T-cell (primary cell): ENCODE results near the gene ATG5. TPM values are rescaled to one million over a fixed set of nuclear protein-coding genes. Genes with fewer than 3 reads are reported as not detected.

Experiments
- ATAC-seq, 4 experiments: fragments of 200-7000 bp in 3 of 4; fragments of 150-1000 bp in 1 of 4; cut with Tn5 transposase; replicated peaks in 1 of 4; 1 replicate in 3 of 4; 2 replicates in 1 of 4; pipeline ENCODE4 v1.10.0; 2021; ENCODE audit warnings: moderate library complexity in 3 of 4, mild to moderate bottlenecking in 2 of 4, moderate number of reproducible peaks in 1 of 4
- CTCF ChIA-PET, 2 donors: fragments of 300-600 bp; sonication (Branson Sonifier 250); formaldehyde crosslinking; loops; one replicate each; lab custom pipeline; 2022; ENCODE audit warnings: antibody characterized with exemption in 2 of 2; lab: Charles Lee
- POLR2A ChIA-PET, 2 donors: fragments of 300-600 bp; sonication (Branson Sonifier 250); formaldehyde crosslinking; loops; one replicate each; lab custom pipeline; 2022; ENCODE audit warnings: antibody characterized with exemption in 2 of 2; lab: Charles Lee
- DNase-seq, 35 experiments: peaks; one replicate each; pipeline versions ENCODE4 v3.0.0 to v3.0.0-alpha.2; 2013 to 2023
- H3K27ac ChIP-seq: one replicate; pipeline ENCODE4 v1.5.1; 2013; ENCODE audit warnings: low read length
- H3K27me3 ChIP-seq, 2 experiments: replicated peaks in 1 of 2; 1 replicate in 1 of 2; 2 replicates in 1 of 2; pipeline versions ENCODE4 v1.6.1 to v1.7.0; 2013; ENCODE audit warnings: low read length in 1 of 2, mixed read lengths in 1 of 2; ENCODE audit not compliant: control insufficient read depth in 2 of 2, insufficient read depth in 2 of 2; ENCODE audit errors: extremely low read depth in 1 of 2
- H3K36me3 ChIP-seq, 2 donors: 1 replicate in 1 of 2; 2 replicates in 1 of 2; pipeline versions ENCODE4 v1.6.1 to v1.7.0; 2013; ENCODE audit warnings: low read length in 1 of 2; ENCODE audit not compliant: control insufficient read depth in 2 of 2, insufficient read depth in 1 of 2; ENCODE audit errors: extremely low read depth in 1 of 2
- H3K4me1 ChIP-seq, 2 experiments: 1 replicate in 1 of 2; 2 replicates in 1 of 2; pipeline versions ENCODE4 v1.6.1 to v1.7.0; 2013; ENCODE audit warnings: low read length in 2 of 2, mixed read lengths in 1 of 2; ENCODE audit not compliant: insufficient read depth in 2 of 2, control insufficient read depth in 1 of 2; ENCODE audit errors: extremely low read depth in 1 of 2
- H3K4me3 ChIP-seq, 2 donors: 1 replicate in 1 of 2; 2 replicates in 1 of 2; pipeline versions ENCODE4 v1.5.1 to v1.7.0; 2013; ENCODE audit warnings: mild to moderate bottlenecking in 2 of 2, low read length in 1 of 2, moderate library complexity in 1 of 2; ENCODE audit not compliant: control insufficient read depth in 1 of 2; ENCODE audit errors: extremely low read depth in 1 of 2
- H3K9me3 ChIP-seq: 2 replicates; pipeline ENCODE4 v1.7.0; 2013
- H3K27ac Mint-ChIP-seq, 2 donors: one replicate each; pipeline ENCODE4 v1.8.0; 2020 to 2021; ENCODE audit warnings: mild to moderate bottlenecking in 2 of 2, mixed read lengths in 2 of 2
- H3K27me3 Mint-ChIP-seq, 2 donors: one replicate each; pipeline ENCODE4 v1.8.0; 2021 to 2022; ENCODE audit warnings: mixed read lengths in 2 of 2
- H3K36me3 Mint-ChIP-seq: one replicate; pipeline ENCODE4 v1.8.0; 2021; ENCODE audit warnings: mixed read lengths
- H3K4me1 Mint-ChIP-seq, 3 donors: one replicate each; pipeline ENCODE4 v1.8.0; 2020 to 2022; ENCODE audit warnings: mixed read lengths in 3 of 3, mild to moderate bottlenecking in 1 of 3
- H3K4me3 Mint-ChIP-seq, 3 donors: one replicate each; pipeline ENCODE4 v1.8.0; 2020 to 2022; ENCODE audit warnings: mild to moderate bottlenecking in 3 of 3, mixed read lengths in 3 of 3, moderate library complexity in 3 of 3
- H3K9me3 Mint-ChIP-seq, 3 donors: one replicate each; pipeline ENCODE4 v1.8.0; 2020 to 2022; ENCODE audit warnings: mixed read lengths in 3 of 3
- WGBS: methylation state at CpG from one replicate; pipeline ENCODE4 v1.1.5; 2013; ENCODE audit warnings: missing lambda C conversion rate; ENCODE audit not compliant: insufficient coverage; 5-methylcytosine and 5-hydroxymethylcytosine counted together
- total RNA-seq, 35 experiments: library from RNA in 6 of 35; stranded (reverse) in 6 of 35; fragments of 120-200 nt in 1 of 35; gene quantifications; one replicate each; pipeline versions ENCODE4 v1.2.1 to v1.2.4 and lab custom pipeline; 2013 to 2026

The ATG5 gene
- total RNA-seq, 5 donors from 2014 or later (not counting 1 experiment from before 2014, with no cell fraction given) = 20.4 to 28.7 (median 23.7) TPM

- ATAC-seq = no peak
- no peaks in the 10 kb centered on the region for H3K4me1 ChIP-seq
- no peaks in the 10 kb centered on the region for H3K9me3 Mint-ChIP-seq
- WGBS = no CpG with 5 or more reads among the region's 1 CpG
- H3K36me3 ChIP-seq = peaks cover 0 to 12% of the 10 kb centered on the region in 2 donors
- DNase-seq = no peak
- peaks cover 23% of the 10 kb centered on the region for H3K36me3 Mint-ChIP-seq
- POLR2A ChIA-PET = no interaction called here
- no peaks in the 10 kb centered on the region for H3K27me3 ChIP-seq
- CTCF ChIA-PET = no interaction called here
- H3K4me1 Mint-ChIP-seq = peaks cover 30 to 34% (median 33%) of the 10 kb centered on the region in 3 donors
- no peak overlapping the region for H3K4me3 Mint-ChIP-seq
- H3K27ac Mint-ChIP-seq = no peak overlapping the region
- no peaks in the 10 kb centered on the region for H3K9me3 ChIP-seq
- no peaks in the 10 kb centered on the region for H3K27me3 Mint-ChIP-seq
- no peak overlapping the region for H3K27ac ChIP-seq
- H3K4me3 ChIP-seq = no peak overlapping the region
These were observed 75.9 kb downstream of the ATG5 start for GRCh38 chr6:106249658-106250057.

- no peak for ATAC-seq
- no peak for DNase-seq
- H3K27ac Mint-ChIP-seq = no peak overlapping the region
- no peaks in the 10 kb centered on the region for H3K27me3 Mint-ChIP-seq
- peaks cover 0 to 3% (median 0%) of the 10 kb centered on the region in 3 donors for H3K9me3 Mint-ChIP-seq
- H3K4me1 Mint-ChIP-seq = peaks cover 19 to 26% (median 26%) of the 10 kb centered on the region in 3 donors
- ChIA-PET POLR2A (no interaction called here), CTCF (no interaction called here)
- H3K4me1 ChIP-seq = no peaks in the 10 kb centered on the region
- no peaks in the 10 kb centered on the region for H3K27me3 ChIP-seq
- no peak overlapping the region for H3K4me3 Mint-ChIP-seq
- no CpG with 5 or more reads among the region's 4 CpGs for WGBS
- H3K4me3 ChIP-seq = no peak overlapping the region
- H3K27ac ChIP-seq = no peak overlapping the region
- H3K36me3 ChIP-seq = peaks cover 0 to 12% of the 10 kb centered on the region in 2 donors
- H3K36me3 Mint-ChIP-seq = peaks cover 34% of the 10 kb centered on the region
- H3K9me3 ChIP-seq = no peaks in the 10 kb centered on the region
These were observed 77.8 kb downstream of the ATG5 start for GRCh38 chr6:106247733-106248132.

DNA sequence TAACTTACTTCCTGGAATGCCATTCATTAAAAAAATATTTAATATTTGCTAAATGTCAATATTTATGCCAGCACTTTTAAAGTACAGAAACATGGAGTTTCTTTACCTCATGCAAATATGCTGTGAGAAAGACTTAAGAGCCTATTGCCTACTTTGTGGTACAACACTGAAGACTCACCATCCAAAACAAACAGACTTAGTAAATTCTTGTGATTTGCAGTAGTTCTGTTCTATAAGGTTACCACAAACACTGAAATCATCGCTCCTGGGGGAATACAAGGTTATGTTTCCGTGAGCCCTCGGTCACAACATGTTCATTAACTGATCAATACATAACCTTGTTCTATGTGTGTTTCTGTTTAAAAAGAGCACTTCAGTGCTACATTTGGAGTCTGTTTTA, 78.3 kb downstream of the ATG5 start:
- POLR2A ChIA-PET = no interaction called here
- ATAC-seq (no peak), DNase-seq (no peak)
- Histone ChIP-seq H3K27me3 (no peaks in the 10 kb centered on the region), H3K27ac (no peak overlapping the region), H3K4me1 (no peaks in the 10 kb centered on the region), H3K4me3 (no peak overlapping the region), H3K9me3 (no peaks in the 10 kb centered on the region), H3K36me3 (peaks cover 0 to 12% of the 10 kb centered on the region in 2 donors)
- WGBS = no CpG with 5 or more reads among the region's 3 CpGs
- Mint-ChIP-seq H3K27me3 (no peaks in the 10 kb centered on the region), H3K4me1 (peaks cover 15 to 22% (median 22%) of the 10 kb centered on the region in 3 donors), H3K9me3 (peaks cover 0 to 4% (median 0%) of the 10 kb centered on the region in 3 donors), H3K36me3 (peaks cover 33% of the 10 kb centered on the region), H3K27ac (no peak overlapping the region), H3K4me3 (no peak overlapping the region)
- CTCF ChIA-PET = no interaction called here

DNA sequence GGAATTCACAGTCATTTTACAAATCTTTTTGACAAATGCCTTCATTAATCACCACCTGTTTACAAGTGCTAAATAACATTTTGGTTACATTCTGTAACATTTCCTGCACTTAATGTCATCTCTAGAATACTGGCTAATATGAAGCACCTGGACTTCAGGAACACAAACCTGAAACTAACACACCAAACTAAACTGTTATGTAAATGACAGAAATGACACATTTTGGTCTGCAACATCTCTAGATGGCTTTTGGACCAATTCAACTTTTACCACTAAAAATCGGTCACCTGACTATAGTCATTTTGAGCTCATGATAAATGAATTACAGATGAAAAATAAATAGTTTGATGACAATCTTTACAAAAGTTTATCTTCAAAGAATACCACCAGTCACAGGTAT, 80.6 kb downstream of the ATG5 start:
- no peaks in the 10 kb centered on the region for H3K9me3 ChIP-seq
- peaks cover 41% of the 10 kb centered on the region for H3K36me3 Mint-ChIP-seq
- ATAC-seq (no peak), DNase-seq (no peak)
- H3K9me3 Mint-ChIP-seq = peaks cover 0 to 4% (median 0%) of the 10 kb centered on the region in 3 donors
- H3K4me1 ChIP-seq = no peaks in the 10 kb centered on the region
- CTCF ChIA-PET = no interaction called here
- H3K27me3 ChIP-seq = no peaks in the 10 kb centered on the region
- no CpG with 5 or more reads among the region's 1 CpG for WGBS
- no peak overlapping the region for H3K4me3 Mint-ChIP-seq
- H3K27ac Mint-ChIP-seq = no peak overlapping the region
- H3K4me3 ChIP-seq = no peak overlapping the region
- H3K36me3 ChIP-seq = peaks cover 4 to 12% of the 10 kb centered on the region in 2 donors
- peaks cover 6 to 15% (median 13%) of the 10 kb centered on the region in 3 donors for H3K4me1 Mint-ChIP-seq
- no peaks in the 10 kb centered on the region for H3K27me3 Mint-ChIP-seq
- H3K27ac ChIP-seq = no peak overlapping the region
- POLR2A ChIA-PET = interaction anchor here in 1 of 2 donors (0.6 kb wide), 1 partner anchor 990 kb away, joined by 3 read pairs; no protein-coding TSS in a partner anchor

DNA sequence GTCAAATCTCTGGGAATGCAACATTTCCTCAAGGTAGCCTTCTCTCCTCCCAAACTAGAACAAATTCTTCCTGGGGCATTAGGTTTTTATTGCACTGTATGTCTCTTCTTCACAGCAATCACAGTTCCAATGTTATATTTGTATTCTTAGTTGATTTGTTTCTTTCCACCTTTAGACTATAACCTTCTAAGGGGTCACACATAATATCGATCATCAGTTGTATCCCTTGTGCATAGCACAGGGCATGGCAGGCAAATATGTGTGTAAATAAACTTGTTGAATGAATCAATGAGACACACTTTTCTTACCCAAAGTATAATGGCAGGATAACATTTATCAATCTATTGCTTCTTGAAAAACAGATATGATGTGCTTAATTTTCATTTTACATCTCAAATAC, 81.0 kb downstream of the ATG5 start:
- ChIA-PET CTCF (no interaction called here), POLR2A (interaction anchor here in 1 of 2 donors (0.7 kb wide), 1 partner anchor 94 kb away, joined by 12 read pairs; no protein-coding TSS in a partner anchor)
- H3K4me1 ChIP-seq = no peaks in the 10 kb centered on the region
- H3K36me3 ChIP-seq = peaks cover 4 to 12% of the 10 kb centered on the region in 2 donors
- Mint-ChIP-seq H3K27me3 (no peaks in the 10 kb centered on the region), H3K9me3 (peaks cover 0 to 4% (median 0%) of the 10 kb centered on the region in 3 donors), H3K36me3 (peaks cover 41% of the 10 kb centered on the region), H3K4me3 (no peak overlapping the region), H3K4me1 (peaks cover 6 to 12% (median 10%) of the 10 kb centered on the region in 3 donors), H3K27ac (no peak overlapping the region)
- no peaks in the 10 kb centered on the region for H3K27me3 ChIP-seq
- no peaks in the 10 kb centered on the region for H3K9me3 ChIP-seq
- ATAC-seq (no peak), DNase-seq (no peak)
- WGBS = no CpG with 5 or more reads among the region's 1 CpG
- H3K4me3 ChIP-seq = no peak overlapping the region
- H3K27ac ChIP-seq = no peak overlapping the region

GRCh38 chr6:106243261-106243660, 82.3 kb downstream of the ATG5 start:
- ChIA-PET POLR2A (no interaction called here), CTCF (no interaction called here)
- H3K36me3 ChIP-seq = peaks cover 4 to 12% of the 10 kb centered on the region in 2 donors
- H3K36me3 Mint-ChIP-seq = peaks cover 38% of the 10 kb centered on the region
- H3K27ac Mint-ChIP-seq = no peak overlapping the region
- H3K4me1 ChIP-seq = no peaks in the 10 kb centered on the region
- H3K9me3 ChIP-seq = no peaks in the 10 kb centered on the region
- no peak for ATAC-seq
- no peaks in the 10 kb centered on the region for H3K27me3 ChIP-seq
- peaks cover 0 to 4% (median 0%) of the 10 kb centered on the region in 3 donors for H3K9me3 Mint-ChIP-seq
- DNase-seq = no peak
- WGBS = 100% methylated on average over 2 of the region's 4 CpGs
- no peak overlapping the region for H3K4me3 ChIP-seq
- no peak overlapping the region for H3K4me3 Mint-ChIP-seq
- H3K4me1 Mint-ChIP-seq = peaks cover 6 to 10% (median 9%) of the 10 kb centered on the region in 3 donors
- no peak overlapping the region for H3K27ac ChIP-seq
- no peaks in the 10 kb centered on the region for H3K27me3 Mint-ChIP-seq
